ENCODE measurements around the gene AMBP.

AMBP gene

GRCh38 chr9:114078021-114078780, at the start of gene AMBP:
AMBP (minus strand) TSS chr9:114078300; CDS start chr9:114078209, 91 bp downstream.
- H3K36me3 ChIP-seq (ENCODE audit: control insufficient read depth, insufficient read depth, low read length), result no peaks in the 10 kb centered on the region
- H3K27me3 ChIP-seq (ENCODE audit: control insufficient read depth, insufficient read depth, low read length), result peaks cover 5% of the 10 kb centered on the region
- no peak within 1 kb of the TSS for H3K27ac ChIP-seq (ENCODE audit: low read depth, low read length)
- H3K4me1 ChIP-seq (ENCODE audit: control insufficient read depth, insufficient read depth, low read length), result no peaks in the 10 kb centered on the region
- H3K4me3 ChIP-seq (ENCODE audit: low read length), result no peak within 1 kb of the TSS
- no peak within 1 kb of the TSS for H3K9ac ChIP-seq (ENCODE audit: low read length)

DNA sequence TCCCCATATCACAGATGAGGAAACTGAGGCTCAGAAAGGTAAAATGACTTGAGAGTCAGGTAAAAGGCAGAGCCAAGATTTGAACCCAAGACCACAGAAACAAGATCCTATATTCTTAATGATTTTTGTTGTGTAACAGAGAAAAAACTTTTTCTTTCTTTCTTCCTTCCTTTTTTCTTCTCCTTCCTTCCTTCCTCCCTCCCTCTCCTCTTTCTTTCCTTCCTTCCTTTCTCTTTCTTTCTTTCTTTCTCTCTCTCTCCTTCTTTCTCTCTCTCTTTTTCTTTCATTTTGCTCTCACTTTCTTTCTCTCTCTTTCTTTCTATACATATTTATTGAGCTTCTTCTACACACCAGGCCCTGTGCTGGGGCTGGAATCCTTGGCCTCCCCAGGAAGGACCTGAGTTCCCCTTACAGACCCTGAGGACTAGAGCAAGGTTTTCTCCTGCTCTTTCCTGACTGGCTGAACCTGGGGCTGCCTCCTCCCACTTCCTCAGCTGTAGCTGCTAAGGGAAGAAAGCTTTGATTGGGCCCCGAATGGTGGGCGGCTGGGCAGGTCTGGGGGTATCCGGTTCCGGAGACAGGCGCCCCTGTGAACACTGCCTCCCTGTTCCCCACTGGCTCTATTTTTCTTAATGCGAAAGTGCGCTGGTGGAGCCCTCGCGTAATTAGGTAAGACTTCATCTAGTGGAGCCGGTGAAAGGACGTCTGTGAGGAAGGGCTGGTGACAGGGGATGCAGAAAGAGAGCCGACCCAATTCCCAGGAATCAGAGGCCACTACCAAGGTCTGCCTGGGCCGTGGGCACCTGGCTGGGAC, 48.4 kb upstream of the AMBP start:
- H3K27me3 ChIP-seq (ENCODE audit: control insufficient read depth, insufficient read depth, low read length), result no peaks in the 10 kb centered on the region
- no peaks in the 10 kb centered on the region for H3K36me3 ChIP-seq (ENCODE audit: control insufficient read depth, insufficient read depth, low read length)
- H3K9ac ChIP-seq (ENCODE audit: low read length), result no peak overlapping the region
- H3K4me3 ChIP-seq (ENCODE audit: low read length), result no peak overlapping the region
- H3K4me1 ChIP-seq (ENCODE audit: control insufficient read depth, insufficient read depth, low read length), result no peaks in the 10 kb centered on the region
- no peak overlapping the region for H3K27ac ChIP-seq (ENCODE audit: low read depth, low read length)

DNA sequence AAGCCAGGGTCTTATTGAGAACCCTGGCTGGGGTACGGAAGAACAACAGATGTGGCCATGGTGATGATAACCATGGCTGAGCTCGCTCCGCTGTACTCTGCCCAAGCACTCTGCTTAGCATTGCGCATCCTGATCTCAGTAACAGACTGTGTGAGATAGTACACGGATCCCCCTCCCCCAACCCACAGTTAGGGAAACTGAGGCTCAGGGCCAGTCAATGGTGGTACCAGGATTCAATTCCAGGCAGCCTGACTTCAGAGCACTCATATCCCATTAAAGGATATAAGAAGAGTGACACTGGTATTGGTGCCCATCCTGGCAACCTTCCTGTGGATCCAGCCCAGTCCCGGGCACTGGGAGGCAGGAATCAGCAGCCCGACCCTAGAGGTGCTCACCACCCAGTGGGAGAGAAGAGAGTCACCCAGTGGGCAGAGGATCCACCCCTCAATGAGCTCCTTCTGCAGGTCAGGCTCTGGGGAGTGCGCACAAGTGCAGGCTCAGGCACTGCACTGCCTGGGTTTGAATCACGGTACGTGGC, 47.4 kb upstream of the AMBP start:
- no peaks in the 10 kb centered on the region for H3K36me3 ChIP-seq (ENCODE audit: control insufficient read depth, insufficient read depth, low read length)
- H3K9ac ChIP-seq (ENCODE audit: low read length), result no peak overlapping the region
- H3K4me1 ChIP-seq (ENCODE audit: control insufficient read depth, insufficient read depth, low read length), result no peaks in the 10 kb centered on the region
- no peak overlapping the region for H3K4me3 ChIP-seq (ENCODE audit: low read length)
- no peak overlapping the region for H3K27ac ChIP-seq (ENCODE audit: low read depth, low read length)
- H3K27me3 ChIP-seq (ENCODE audit: control insufficient read depth, insufficient read depth, low read length), result no peaks in the 10 kb centered on the region

DNA sequence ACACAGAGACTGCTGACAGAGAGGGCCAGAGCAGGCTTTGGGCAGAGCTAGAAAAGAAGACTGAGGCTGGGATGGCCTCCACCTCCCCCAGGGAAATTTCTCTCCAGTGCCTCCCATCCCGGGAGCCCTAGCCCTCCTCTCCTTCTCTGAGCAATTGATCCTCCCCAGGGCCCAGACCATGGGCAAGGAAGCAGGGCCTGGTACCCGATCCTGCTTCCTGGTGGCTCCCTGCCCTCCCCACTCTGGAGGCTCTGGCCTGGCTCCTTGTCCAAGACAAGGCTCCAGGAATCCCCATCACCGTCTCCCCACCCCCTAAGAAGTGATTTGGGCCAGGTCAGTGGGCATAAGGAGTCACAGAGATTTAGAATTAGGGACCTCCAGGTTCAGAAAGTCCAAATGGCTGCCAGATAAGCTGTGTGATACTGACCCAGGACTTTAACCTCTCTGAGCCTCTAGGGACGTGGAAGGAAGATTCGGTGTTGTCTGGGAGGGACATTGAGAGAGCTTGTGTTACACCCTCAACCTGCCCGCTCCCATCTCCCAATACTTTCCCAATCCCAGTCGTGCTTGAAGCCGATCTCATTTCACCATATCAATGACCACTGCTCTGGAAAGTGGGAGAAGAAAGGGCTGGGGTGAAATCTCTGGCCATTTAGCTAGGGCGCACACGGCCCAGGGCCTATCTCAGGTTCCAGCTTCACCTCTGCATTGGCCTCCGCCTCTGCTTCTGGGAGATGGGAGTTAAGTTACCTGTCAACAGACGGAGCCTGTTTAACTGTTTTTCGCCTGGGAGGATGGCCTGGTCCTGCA, 46.8 kb upstream of the AMBP start:
- Histone ChIP-seq H3K4me3 (ENCODE audit: low read length) (no peak overlapping the region), H3K27me3 (ENCODE audit: control insufficient read depth, insufficient read depth, low read length) (no peaks in the 10 kb centered on the region), H3K9ac (ENCODE audit: low read length) (no peak overlapping the region), H3K36me3 (ENCODE audit: control insufficient read depth, insufficient read depth, low read length) (no peaks in the 10 kb centered on the region), H3K4me1 (ENCODE audit: control insufficient read depth, insufficient read depth, low read length) (no peaks in the 10 kb centered on the region), H3K27ac (ENCODE audit: low read depth, low read length) (no peak overlapping the region)

DNA sequence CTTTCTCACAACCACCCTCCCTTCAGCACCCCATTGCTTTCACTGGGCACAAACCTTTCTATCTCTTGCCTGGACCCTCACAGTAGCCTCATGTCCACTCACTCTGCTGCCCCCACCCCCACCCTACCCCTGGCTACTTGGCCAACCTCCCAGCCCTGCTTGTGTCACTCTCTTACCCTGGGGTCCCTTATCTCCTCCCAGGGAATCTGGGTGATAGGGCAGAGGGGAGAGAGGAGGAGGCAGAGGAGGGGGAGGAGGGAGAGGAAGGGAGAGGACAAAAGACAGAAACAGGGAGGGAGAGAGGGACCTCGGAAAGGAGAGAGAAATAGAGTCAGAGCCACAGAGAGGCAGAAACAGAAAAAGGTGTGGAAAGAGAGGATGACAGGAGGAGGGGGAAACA, 46.0 kb upstream of the AMBP start:
- H3K27me3 ChIP-seq (ENCODE audit: control insufficient read depth, insufficient read depth, low read length), result no peaks in the 10 kb centered on the region
- no peaks in the 10 kb centered on the region for H3K4me1 ChIP-seq (ENCODE audit: control insufficient read depth, insufficient read depth, low read length)
- no peak overlapping the region for H3K9ac ChIP-seq (ENCODE audit: low read length)
- H3K36me3 ChIP-seq (ENCODE audit: control insufficient read depth, insufficient read depth, low read length), result no peaks in the 10 kb centered on the region
- no peak overlapping the region for H3K4me3 ChIP-seq (ENCODE audit: low read length)
- H3K27ac ChIP-seq (ENCODE audit: low read depth, low read length), result no peak overlapping the region

GRCh38 chr9:114123031-114123977, 45.2 kb upstream of the AMBP start:
- H3K4me3 ChIP-seq (ENCODE audit: low read length), result no peak overlapping the region
- no peak overlapping the region for H3K27ac ChIP-seq (ENCODE audit: low read depth, low read length)
- no peak overlapping the region for H3K9ac ChIP-seq (ENCODE audit: low read length)
- H3K4me1 ChIP-seq (ENCODE audit: control insufficient read depth, insufficient read depth, low read length), result no peaks in the 10 kb centered on the region
- H3K27me3 ChIP-seq (ENCODE audit: control insufficient read depth, insufficient read depth, low read length), result peaks cover 1% of the 10 kb centered on the region
- no peaks in the 10 kb centered on the region for H3K36me3 ChIP-seq (ENCODE audit: control insufficient read depth, insufficient read depth, low read length)

DNA sequence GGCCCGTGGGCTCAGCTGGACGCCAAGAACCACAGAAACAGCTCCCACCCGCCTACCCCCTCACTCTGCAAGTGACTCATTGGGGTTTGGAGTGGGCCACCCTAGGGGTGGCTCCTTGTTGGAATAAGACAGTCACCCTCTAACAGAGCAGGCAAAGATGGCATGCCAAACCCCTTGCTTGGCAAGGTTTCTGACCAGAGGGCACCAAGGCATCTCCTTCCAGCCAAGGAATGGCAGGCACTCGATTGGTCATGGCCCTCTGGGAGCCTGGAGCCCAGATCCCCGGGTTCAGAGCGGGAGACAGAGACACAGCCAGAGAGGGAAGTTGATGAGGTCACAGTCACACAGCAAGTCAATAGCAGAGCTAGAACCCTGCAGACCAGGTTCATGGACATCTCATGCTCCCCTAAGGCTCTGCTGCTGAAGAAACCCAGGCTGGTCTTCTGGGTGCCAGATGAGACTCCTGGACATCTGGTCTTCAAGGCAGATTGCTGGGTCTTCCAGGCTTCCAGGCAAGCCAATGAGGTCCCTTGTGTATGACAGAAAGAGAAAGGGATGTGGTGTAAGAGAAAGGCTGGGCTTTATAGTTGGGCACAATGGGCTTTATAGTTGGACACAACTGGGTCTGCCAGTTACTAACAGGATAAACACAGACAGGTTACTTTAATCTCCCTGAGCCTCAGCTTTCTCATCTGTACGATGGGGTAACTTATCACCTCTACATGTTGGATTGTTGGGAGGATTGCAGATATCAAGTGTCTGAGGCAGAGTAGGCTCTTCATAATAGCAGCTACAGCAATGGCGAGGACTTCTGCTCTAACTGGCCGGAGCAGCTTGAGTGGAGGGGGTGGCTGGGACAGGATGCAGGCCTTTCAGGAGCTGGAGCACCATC, 44.3 kb upstream of the AMBP start:
- Histone ChIP-seq H3K36me3 (ENCODE audit: control insufficient read depth, insufficient read depth, low read length) (no peaks in the 10 kb centered on the region), H3K4me1 (ENCODE audit: control insufficient read depth, insufficient read depth, low read length) (no peaks in the 10 kb centered on the region), H3K27me3 (ENCODE audit: control insufficient read depth, insufficient read depth, low read length) (peaks cover 7% of the 10 kb centered on the region), H3K9ac (ENCODE audit: low read length) (no peak overlapping the region), H3K4me3 (ENCODE audit: low read length) (no peak overlapping the region), H3K27ac (ENCODE audit: low read depth, low read length) (no peak overlapping the region)

- Histone ChIP-seq H3K9ac (ENCODE audit: low read length) (no peak overlapping the region), H3K27ac (ENCODE audit: low read depth, low read length) (no peak overlapping the region), H3K36me3 (ENCODE audit: control insufficient read depth, insufficient read depth, low read length) (no peaks in the 10 kb centered on the region), H3K4me3 (ENCODE audit: low read length) (no peak overlapping the region), H3K4me1 (ENCODE audit: control insufficient read depth, insufficient read depth, low read length) (no peaks in the 10 kb centered on the region), H3K27me3 (ENCODE audit: control insufficient read depth, insufficient read depth, low read length) (peaks cover 7% of the 10 kb centered on the region)
Measured at GRCh38 chr9:114121227-114122135, 43.4 kb upstream of the AMBP start.

DNA sequence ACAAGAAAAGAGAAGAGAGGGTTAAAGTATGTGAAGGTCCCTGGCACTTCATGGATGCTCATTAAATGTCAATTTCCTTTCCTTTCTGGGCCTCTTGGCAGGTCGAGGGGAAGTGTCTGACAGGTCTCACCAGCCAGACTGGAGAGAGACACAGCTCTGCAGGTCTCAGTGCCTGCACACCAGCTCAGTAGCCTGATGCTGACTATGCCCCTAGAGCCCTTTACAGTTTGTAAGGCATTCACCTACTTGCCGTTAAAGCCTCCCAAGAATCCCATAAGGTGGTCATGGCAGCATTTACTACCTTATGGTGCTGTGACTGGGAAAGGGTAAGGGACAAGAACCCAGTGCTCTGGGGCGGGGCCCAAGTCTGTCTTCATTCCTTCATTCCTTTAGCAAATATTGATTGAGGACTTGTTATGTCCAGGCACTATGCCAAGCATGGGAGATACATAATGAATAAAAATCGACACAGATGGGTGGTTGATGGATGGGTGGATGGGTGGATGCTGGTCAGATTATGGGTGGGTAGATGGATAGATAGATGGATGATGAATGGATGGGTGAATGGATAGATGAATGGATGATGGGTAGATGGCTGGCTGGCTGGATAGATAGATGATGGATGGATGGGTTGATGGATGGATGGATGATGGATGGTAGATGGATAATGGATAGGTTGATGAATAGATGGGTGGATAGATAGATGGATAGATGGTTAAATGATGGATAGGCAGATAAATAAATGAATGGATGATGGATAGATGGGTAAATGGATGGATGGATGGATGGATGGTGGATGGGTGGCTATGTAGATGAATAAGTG, 42.3 kb upstream of the AMBP start:
- H3K36me3 ChIP-seq (ENCODE audit: control insufficient read depth, insufficient read depth, low read length), result no peaks in the 10 kb centered on the region
- H3K4me3 ChIP-seq (ENCODE audit: low read length), result no peak overlapping the region
- H3K9ac ChIP-seq (ENCODE audit: low read length), result no peak overlapping the region
- H3K4me1 ChIP-seq (ENCODE audit: control insufficient read depth, insufficient read depth, low read length), result no peaks in the 10 kb centered on the region
- no peak overlapping the region for H3K27ac ChIP-seq (ENCODE audit: low read depth, low read length)
- peaks cover 7% of the 10 kb centered on the region for H3K27me3 ChIP-seq (ENCODE audit: control insufficient read depth, insufficient read depth, low read length)

All from rectal smooth muscle tissue (tissue), 1 donor.